H1 (cell line): ENCODE data around the gene DYNC1H1. TPM values are rescaled to one million over a fixed set of nuclear protein-coding genes. Genes with fewer than 3 reads are reported as not detected.

ENCODE experiments used
- CTCF ChIA-PET: fragments of 300-600 bp; sonication (Branson Sonifier 250); formaldehyde crosslinking; loops from one replicate; lab custom pipeline; 2021; ENCODE audit not compliant: partially characterized antibody; lab: Charles Lee
- POLR2A ChIA-PET: fragments of 300-600 bp; sonication (Branson Sonifier 250); formaldehyde crosslinking; loops from one replicate; lab custom pipeline; 2021; ENCODE audit warnings: inconsistent platforms; ENCODE audit not compliant: partially characterized antibody; lab: Charles Lee
- DNase-seq, 2 experiments: peaks; one replicate each; pipeline versions ENCODE4 v3.0.0 to v3.0.0-alpha.2; 2010 to 2022; ENCODE audit warnings: low spot score in 2 of 2, low read depth in 1 of 2, mixed read lengths in 1 of 2
- FAIRE-seq: peaks from 2 replicates; lab custom pipeline; 2011; peaks lifted over from hg19 to GRCh38; lab: Jason Lieb, UNC
- H2AFZ ChIP-seq: 2 replicates; pipeline ENCODE4 v1.8.1; 2012; ENCODE audit warnings: low read length, inconsistent platforms
- H2AK5ac ChIP-seq: 2 replicates; pipeline ENCODE4 v1.6.1; 2013; ENCODE audit warnings: low read depth, low read length
- H2BK120ac ChIP-seq: replicated peaks from 2 replicates; pipeline ENCODE3; 2013; ENCODE audit warnings: low read depth, low read length, inconsistent platforms
- H2BK12ac ChIP-seq: 2 replicates; pipeline ENCODE4 v1.6.1; 2013; ENCODE audit warnings: low read depth, low read length
- H2BK15ac ChIP-seq: 2 replicates; pipeline ENCODE4 v1.6.1; 2013; ENCODE audit warnings: low read length
- H2BK20ac ChIP-seq: 2 replicates; pipeline ENCODE4 v1.6.1; 2013; ENCODE audit warnings: low read length
- H2BK5ac ChIP-seq: 2 replicates; pipeline ENCODE4 v1.6.1; 2013; ENCODE audit warnings: low read depth, low read length
- H3K14ac ChIP-seq: 2 replicates; pipeline ENCODE4 v1.6.1; 2013; ENCODE audit warnings: inconsistent platforms; ENCODE audit not compliant: insufficient read length
- H3K18ac ChIP-seq: 2 replicates; pipeline ENCODE4 v1.6.1; 2013; ENCODE audit warnings: low read length; ENCODE audit errors: extremely low read depth
- H3K23ac ChIP-seq: 2 replicates; pipeline ENCODE4 v1.6.1; 2013; ENCODE audit warnings: inconsistent platforms; ENCODE audit not compliant: insufficient read length
- H3K23me2 ChIP-seq: 2 replicates; pipeline ENCODE4 v1.6.1; 2013; ENCODE audit warnings: low read depth, low read length
- H3K27ac ChIP-seq: 2 replicates; pipeline ENCODE4 v1.6.1; 2011; ENCODE audit warnings: low read depth, low read length, inconsistent platforms
- H3K27me3 ChIP-seq, 4 experiments: replicated peaks in 1 of 4; 1 replicate in 1 of 4; 2 replicates in 3 of 4; pipeline versions ENCODE4 v1.6.1 to v1.8.1; 2011 to 2013; ENCODE audit warnings: low read length in 3 of 4, mild to moderate bottlenecking in 3 of 4, inconsistent platforms in 2 of 4, mixed read lengths in 2 of 4, moderate library complexity in 1 of 4; ENCODE audit not compliant: control insufficient read depth in 3 of 4, insufficient read depth in 3 of 4; ENCODE audit errors: extremely low read depth in 1 of 4
- H3K36me3 ChIP-seq, 4 experiments: 2 replicates each; pipeline versions ENCODE4 v1.6.1 to v1.8.1; 2011 to 2013; ENCODE audit warnings: mild to moderate bottlenecking in 4 of 4, low read length in 3 of 4, moderate library complexity in 2 of 4, control low read depth in 1 of 4, inconsistent platforms in 1 of 4; ENCODE audit not compliant: insufficient read depth in 4 of 4, control insufficient read depth in 2 of 4
- H3K4ac ChIP-seq: replicated peaks from 2 replicates; pipeline ENCODE3; 2013; ENCODE audit warnings: low read length, low read depth, mixed read lengths, inconsistent platforms; ENCODE audit not compliant: insufficient read length
- H3K4me1 ChIP-seq, 4 experiments: replicated peaks in 1 of 4; 1 replicate in 1 of 4; 2 replicates in 3 of 4; pipeline versions ENCODE4 v1.6.1 to v1.8.1; 2011 to 2013; ENCODE audit warnings: low read length in 3 of 4, inconsistent platforms in 2 of 4, mixed read lengths in 1 of 4; ENCODE audit not compliant: insufficient read depth in 4 of 4, control insufficient read depth in 3 of 4
- H3K4me2 ChIP-seq, 2 experiments: 2 replicates each; pipeline versions ENCODE4 v1.6.1 to v1.8.1; 2011 to 2013; ENCODE audit warnings: low read depth in 2 of 2, low read length in 2 of 2, control low read depth in 1 of 2, inconsistent platforms in 1 of 2, mild to moderate bottlenecking in 1 of 2; ENCODE audit not compliant: insufficient read depth in 1 of 2
- H3K4me3 ChIP-seq, 4 experiments: fragments of 200-600, 300-600 bp in 1 of 4; sonication (generic), shearing (Covaris generic), sonication (Bioruptor Twin) in 1 of 4; 2 replicates each; pipeline versions ENCODE4 v1.5.1 to v1.8.1; 2011 to 2016; ENCODE audit warnings: low read length in 4 of 4, low read depth in 3 of 4, control low read depth in 2 of 4, inconsistent platforms in 2 of 4, mild to moderate bottlenecking in 2 of 4, mixed read lengths in 1 of 4, moderate library complexity in 1 of 4; ENCODE audit not compliant: insufficient read depth in 2 of 4; ENCODE audit errors: extremely low read depth in 1 of 4
- H3K56ac ChIP-seq: replicated peaks from 2 replicates; pipeline ENCODE3; 2013; ENCODE audit warnings: low read depth, mild to moderate bottlenecking, mixed read lengths, low read length, inconsistent platforms; ENCODE audit not compliant: insufficient read length
- H3K79me1 ChIP-seq: 2 replicates; pipeline ENCODE4 v1.6.1; 2013; ENCODE audit warnings: low read depth, low read length, control low read depth
- H3K79me2 ChIP-seq, 2 experiments: 2 replicates each; pipeline versions ENCODE4 v1.6.1 to v1.8.1; 2012 to 2013; ENCODE audit warnings: low read length in 2 of 2, mild to moderate bottlenecking in 2 of 2, inconsistent platforms in 1 of 2; ENCODE audit not compliant: insufficient read depth in 2 of 2, control insufficient read depth in 1 of 2
- H3K9ac ChIP-seq, 4 experiments: replicated peaks in 1 of 4; 1 replicate in 1 of 4; 2 replicates in 3 of 4; pipeline versions ENCODE4 v1.6.1 to v1.8.1; 2011 to 2013; ENCODE audit warnings: low read depth in 3 of 4, low read length in 3 of 4, control low read depth in 2 of 4, mild to moderate bottlenecking in 2 of 4, moderate library complexity in 2 of 4, inconsistent platforms in 1 of 4; ENCODE audit errors: extremely low read depth in 1 of 4
- H3K9me3 ChIP-seq, 2 experiments: 2 replicates each; pipeline versions ENCODE4 v1.6.1 to v1.8.1; 2012 to 2013; ENCODE audit warnings: mild to moderate bottlenecking in 2 of 2, moderate library complexity in 2 of 2, control low read depth in 1 of 2, inconsistent platforms in 1 of 2, low read depth in 1 of 2, low read length in 1 of 2, mixed read lengths in 1 of 2; ENCODE audit not compliant: insufficient read depth in 2 of 2
- H4K20me1 ChIP-seq, 2 experiments: replicated peaks in 1 of 2; 2 replicates each; pipeline versions ENCODE3 to v1.8.1; 2011 to 2013; ENCODE audit warnings: inconsistent platforms in 2 of 2, low read length in 2 of 2, mild to moderate bottlenecking in 1 of 2; ENCODE audit not compliant: insufficient read depth in 2 of 2, control insufficient read depth in 1 of 2
- H4K5ac ChIP-seq: 2 replicates; pipeline ENCODE4 v1.6.1; 2013; ENCODE audit warnings: low read length, low read depth, mixed read lengths, inconsistent platforms; ENCODE audit not compliant: insufficient read length
- H4K8ac ChIP-seq: 2 replicates; pipeline ENCODE4 v1.8.0; 2013; ENCODE audit warnings: mild to moderate bottlenecking, moderate library complexity, low read length, inconsistent platforms; ENCODE audit not compliant: insufficient read depth; ENCODE audit errors: extremely low read depth
- H4K91ac ChIP-seq: replicated peaks from 2 replicates; pipeline ENCODE3; 2013; ENCODE audit warnings: low read length, mixed read lengths, inconsistent platforms; ENCODE audit not compliant: insufficient read length
- BACH1 ChIP-seq: IDR thresholded peaks from 2 replicates; pipeline ENCODE4 v1.6.1; 2012; ENCODE audit warnings: low read length, improper control_type of control experiment
- KDM4A ChIP-seq: IDR thresholded peaks from one replicate; pipeline ENCODE4 v1.7.1; 2012; ENCODE audit warnings: low read depth, mild to moderate bottlenecking, moderate library complexity, low read length, inconsistent platforms; ENCODE audit not compliant: severe bottlenecking
- WGBS, 2 experiments: shearing (Covaris generic) in 1 of 2; methylation state at CpG; one replicate each; pipeline versions ENCODE4 v1.1.6 to v1.1.7; 2013 to 2015; ENCODE audit warnings: low lambda C conversion rate in 2 of 2, mixed read lengths in 2 of 2, inconsistent platforms in 1 of 2, low coverage in 1 of 2, missing lambda C conversion rate in 1 of 2; ENCODE audit not compliant: insufficient replicate concordance in 2 of 2, insufficient coverage in 1 of 2, insufficient read length in 1 of 2; ENCODE audit errors: extremely low coverage in 1 of 2, missing lambda C conversion rate in 1 of 2; 5-methylcytosine and 5-hydroxymethylcytosine counted together
- polyA plus RNA-seq, 7 experiments: library from polyadenylated mRNA; depleted of rRNA in 3 of 7; stranded (reverse) in 5 of 7; unstranded in 2 of 7; fragments of >200 nt in 5 of 7; fragments of 200-250 nt in 2 of 7; gene quantifications; 1 replicate in 5 of 7; 2 replicates in 1 of 7; 4 replicates in 1 of 7; pipeline versions ENCODE4 v1.2.1 to v1.2.3, GENCODE V29; 2011 to 2013; ENCODE audit warnings: missing spikeins in 2 of 7, mixed read lengths in 2 of 7
- total RNA-seq: library from RNA; stranded (reverse); fragmentation: NEBNext Ultra II Directional; extraction: Animal tissue kit (Norgen Biotek cat#: 25700); gene quantifications from 2 replicates; pipeline ENCODE4 v1.2.1, GENCODE V29; 2021

The DYNC1H1 gene
- total and polyA plus RNA-seq, 2 of the 8 experiments (the other 6 are each of a cell fraction or from before 2014, with no cell fraction given), result 238 to 387 TPM

- TF ChIP-seq KDM4A, result peak; percentile 3
- TF ChIP-seq BACH1, result no peak
- TF ChIP-seq, all 59 proteins: peak for 1
- H3K27me3 ChIP-seq, result peaks cover 4 to 26% (median 14%) of the 10 kb centered on the region in 4 experiments
- H3K23ac ChIP-seq, result no peak overlapping the region
- peak overlapping the region; percentile 12 to 100 (median 26); a peak in 5 of 8 replicates for H3K4me3 ChIP-seq
- POLR2A ChIA-PET, result interaction anchor here (0.8 to 1.7 kb wide), 6 partner anchors 8 to 253 kb away, joined by 3 to 7 read pairs (median 4); no protein-coding TSS in a partner anchor
- 55% methylated on average over 19 of the region's 20 CpGs; no CpG with 5 or more reads in 1 of the 2 experiments for WGBS, 2 experiments
- H3K56ac ChIP-seq, result no peak overlapping the region
- no peak overlapping the region for H3K27ac ChIP-seq
- no peak overlapping the region for H4K91ac ChIP-seq
- H3K9me3 ChIP-seq, result no peaks in the 10 kb centered on the region
- H3K79me2 ChIP-seq, result peaks cover 19 to 40% of the 10 kb centered on the region in 2 experiments
- no peak overlapping the region for H2BK20ac ChIP-seq
- peaks cover 6% of the 10 kb centered on the region for H3K23me2 ChIP-seq
- no peak overlapping the region for H4K5ac ChIP-seq
- no peaks in the 10 kb centered on the region for H3K36me3 ChIP-seq
- H2AK5ac ChIP-seq, result no peak overlapping the region
- H3K79me1 ChIP-seq, result peaks cover 2% of the 10 kb centered on the region; the same call in 1 of the 2 replicates
- H3K14ac ChIP-seq, result no peak overlapping the region
- H2BK5ac ChIP-seq, result no peak overlapping the region
- H3K4ac ChIP-seq, result no peak overlapping the region
- CTCF ChIA-PET, result interaction anchor here (1.2 to 3.4 kb wide), 3 partner anchors 10 to 193 kb away, joined by 3 to 17 read pairs (median 4); no protein-coding TSS in a partner anchor
- FAIRE-seq (no peak), DNase-seq (no peak)
- H3K4me2 ChIP-seq, result peak overlapping the region; percentile 91 to 94
- peak overlapping the region; percentile 83; the same call in 1 of the 2 replicates for H2AFZ ChIP-seq
- peak overlapping the region; percentile 95; the same call in 1 of the 2 replicates for H2BK15ac ChIP-seq
- H4K8ac ChIP-seq, result no peak overlapping the region
- H2BK120ac ChIP-seq, result no peak overlapping the region
- H2BK12ac ChIP-seq, result no peak overlapping the region
- H3K9ac ChIP-seq, result no peak overlapping the region; a peak in 1 of 7 replicates
- H3K4me1 ChIP-seq, result peaks cover 0 to 3% (median under 1%) of the 10 kb centered on the region in 4 experiments; a peak in 2 of 7 replicates
- H4K20me1 ChIP-seq, result peaks cover 2 to 3% of the 10 kb centered on the region in 2 experiments
- no peak overlapping the region for H3K18ac ChIP-seq
These were observed 597 bp upstream of the DYNC1H1 start for GRCh38 chr14:101963656-101964296.
